Body of pancreas (tissue), 4 donors: ENCODE measurements around the gene MMP24.

ENCODE experiments used
- CTCF ChIP-seq, 7 experiments: fragments of 450-650 bp in 4 of 7; fragments of 200-600 bp in 3 of 7; sonication (generic) in 3 of 7; IDR thresholded peaks; one replicate each; pipeline ENCODE4 v1.5.1; 2016 to 2019; ENCODE audit warnings: antibody characterized with exemption in 7 of 7
- POLR2A ChIP-seq, 3 donors: fragments of 450-650 bp; IDR thresholded peaks; one replicate each; pipeline ENCODE4 v1.6.1; 2016; ENCODE audit warnings: antibody characterized with exemption in 3 of 3, mild to moderate bottlenecking in 2 of 3

GRCh38 chr20:35257175-35257909, 30.9 kb downstream of the MMP24 start:
- TF ChIP-seq CTCF (IDR thresholded peaks at IDR 0.05) (no peak), POLR2A (IDR thresholded peaks at IDR 0.05) (no peak)
